ENCODE results near the gene ZNF618.

DNA sequence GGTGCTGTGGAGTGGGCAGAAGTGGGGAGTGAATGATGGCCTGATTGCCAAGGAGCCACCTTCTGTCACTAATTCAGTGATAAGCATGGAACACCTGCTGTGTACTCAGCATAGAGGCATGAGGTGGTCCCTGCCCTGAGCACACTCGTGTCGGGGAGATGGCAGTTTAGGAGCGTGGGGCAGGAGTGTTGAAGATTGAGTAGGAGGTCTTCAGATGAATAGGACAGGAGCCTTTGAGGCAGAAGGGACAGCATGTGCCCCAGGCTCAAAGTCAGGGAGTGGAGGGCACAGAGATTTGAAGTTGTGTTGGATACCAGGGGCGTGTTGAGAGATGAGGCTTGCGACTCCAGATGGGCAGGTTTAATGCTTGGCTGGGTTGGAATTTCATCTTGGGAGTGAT, 55.0 kb downstream of the ZNF618 start:
- TF ChIP-seq POLR2A (IDR thresholded peaks at IDR 0.05; ENCODE audit: low read depth, low read length) (no peak), TAF1 (IDR thresholded peaks at IDR 0.05; ENCODE audit: borderline replicate concordance, low read depth, low read length) (no peak)

Data from GM12892 (cell line).